Measurements from ENCODE around the gene ELP1. TPM values are rescaled to one million over a fixed set of nuclear protein-coding genes. Genes with fewer than 3 reads are reported as not detected.
A peak's percentile ranks its signal among the peaks of the same experiment; 100 is the strongest.

The ELP1 gene
- total RNA-seq, 4 donors from 2014 or later: 10.0 to 27.2 (median 19.1) TPM

- no peak for DNase-seq (ENCODE audit: low spot score in 2 of 2)
- TF ChIP-seq POLR2A (IDR thresholded peaks at IDR 0.05) (no peak), CTCF (IDR thresholded peaks at IDR 0.05) (no peak)
- H3K4me3 ChIP-seq (ENCODE audit: low read depth, poor library complexity, severe bottlenecking): no peak overlapping the region
- intact Hi-C loops (cut with DNase I; ENCODE audit: low total_unique reads): no loop called here
- 73 to 76% methylated on average over 6 of the region's 6 CpGs for WGBS, 2 donors
These were observed 95.9 kb downstream of the ELP1 start for GRCh38 chr9:108838017-108838416.

GRCh38 chr9:108837530-108837929 is 96.4 kb downstream of the ELP1 start:
- 55 to 66% methylated on average over 4 of the region's 4 CpGs for WGBS, 2 donors
- H3K4me3 ChIP-seq (ENCODE audit: low read depth, poor library complexity, severe bottlenecking): no peak overlapping the region
- DNase-seq (ENCODE audit: low spot score in 2 of 2): peak in 1 of 2 donors; percentile 31
- no peak for TF ChIP-seq POLR2A (IDR thresholded peaks at IDR 0.05)
- intact Hi-C loops (cut with DNase I; ENCODE audit: low total_unique reads): no loop called here

GRCh38 chr9:108836781-108837180 is 97.1 kb downstream of the ELP1 start:
- DNase-seq (ENCODE audit: low spot score in 2 of 2): peak in 1 of 2 donors; percentile 60
- H3K4me3 ChIP-seq (ENCODE audit: low read depth, poor library complexity, severe bottlenecking): no peak overlapping the region
- intact Hi-C loops (cut with DNase I; ENCODE audit: low total_unique reads): no loop called here
- WGBS, 2 donors: 52 to 60% methylated on average over 5 of the region's 5 CpGs
- no peak for TF ChIP-seq POLR2A (IDR thresholded peaks at IDR 0.05)
- no peak for TF ChIP-seq CTCF (IDR thresholded peaks at IDR 0.05)

- TF ChIP-seq CTCF (IDR thresholded peaks at IDR 0.05) (no peak), POLR2A (IDR thresholded peaks at IDR 0.05) (no peak)
- no peak for DNase-seq (ENCODE audit: low spot score in 2 of 2)
- intact Hi-C loops (cut with DNase I; ENCODE audit: low total_unique reads): no loop called here
- 69 to 82% methylated on average over 9 of the region's 9 CpGs for WGBS, 2 donors
- no peak overlapping the region for H3K4me3 ChIP-seq (ENCODE audit: low read depth, poor library complexity, severe bottlenecking)
These were observed 97.6 kb downstream of the ELP1 start for GRCh38 chr9:108836319-108836718.

GRCh38 chr9:108835831-108836230 is 98.1 kb downstream of the ELP1 start:
- no peak overlapping the region for H3K4me3 ChIP-seq (ENCODE audit: low read depth, poor library complexity, severe bottlenecking)
- WGBS, 2 donors: 75 to 92% methylated on average over 7 of the region's 7 CpGs
- TF ChIP-seq CTCF (IDR thresholded peaks at IDR 0.05) (no peak), POLR2A (IDR thresholded peaks at IDR 0.05) (no peak)
- intact Hi-C loops (cut with DNase I; ENCODE audit: low total_unique reads): no loop called here
- DNase-seq (ENCODE audit: low spot score in 2 of 2): peak in 1 of 2 donors; percentile 78

- no peak for TF ChIP-seq CTCF (IDR thresholded peaks at IDR 0.05)
- TF ChIP-seq POLR2A (IDR thresholded peaks at IDR 0.05): no peak
- intact Hi-C loops (cut with DNase I; ENCODE audit: low total_unique reads): no loop called here
- no peak overlapping the region for H3K4me3 ChIP-seq (ENCODE audit: low read depth, poor library complexity, severe bottlenecking)
- WGBS, 2 donors: 48 to 53% methylated on average over 4 of the region's 4 CpGs
- DNase-seq (ENCODE audit: low spot score in 2 of 2): peak in 1 of 2 donors; percentile 13
These were observed 98.8 kb downstream of the ELP1 start for GRCh38 chr9:108834959-108835665.

Data from lower leg skin (tissue), 4 donors.